ENCODE results near the gene BDH2. TPM values are rescaled to one million over a fixed set of nuclear protein-coding genes. Genes with fewer than 3 reads are reported as not detected.

The BDH2 gene
- total RNA-seq, 1 donor from 2014 or later: 72.7 TPM

- Mint-ChIP-seq H3K4me3 (peak overlapping the region; percentile 92), H3K36me3 (peaks cover 13% of the 10 kb centered on the region), H3K27ac (no peak overlapping the region), H3K4me1 (ENCODE audit: unreplicated experiment) (peaks cover 23% of the 10 kb centered on the region), H3K27me3 (no peaks in the 10 kb centered on the region), H3K9me3 (no peaks in the 10 kb centered on the region)
- no peak for DNase-seq (ENCODE audit: extremely low spot score, unreplicated experiment)
- no peak for TF ChIP-seq CTCF (conservative IDR thresholded peaks at IDR 0.05)
These were observed 2.5 kb downstream of the BDH2 start for GRCh38 chr4:103097112-103097511.

- Mint-ChIP-seq H3K4me3 (no peak overlapping the region), H3K4me1 (ENCODE audit: unreplicated experiment) (peaks cover 23% of the 10 kb centered on the region)
These were observed 4.6 kb downstream of the BDH2 start for GRCh38 chr4:103095080-103095479.

GRCh38 chr4:103092245-103092644 is 7.4 kb downstream of the BDH2 start:
- Mint-ChIP-seq H3K4me1 (ENCODE audit: unreplicated experiment) (peaks cover 8% of the 10 kb centered on the region), H3K36me3 (peaks cover 31% of the 10 kb centered on the region), H3K27ac (no peak overlapping the region), H3K27me3 (no peaks in the 10 kb centered on the region), H3K9me3 (no peaks in the 10 kb centered on the region), H3K4me3 (no peak overlapping the region)
- TF ChIP-seq CTCF (conservative IDR thresholded peaks at IDR 0.05): no peak
- no peak for DNase-seq (ENCODE audit: extremely low spot score, unreplicated experiment)

More at GRCh38 chr4:103095080-103095479, 4.6 kb downstream of the BDH2 start:
- DNase-seq (ENCODE audit: extremely low spot score, unreplicated experiment): no peak
- H3K27me3 Mint-ChIP-seq: no peaks in the 10 kb centered on the region
- no peak overlapping the region for H3K27ac Mint-ChIP-seq
- no peaks in the 10 kb centered on the region for H3K9me3 Mint-ChIP-seq
- H3K36me3 Mint-ChIP-seq: peaks cover 27% of the 10 kb centered on the region
- no peak for TF ChIP-seq CTCF (conservative IDR thresholded peaks at IDR 0.05)

- DNase-seq (ENCODE audit: extremely low spot score, unreplicated experiment): no peak
- Mint-ChIP-seq H3K36me3 (peaks cover 31% of the 10 kb centered on the region), H3K9me3 (no peaks in the 10 kb centered on the region)
These were observed 7.9 kb downstream of the BDH2 start for GRCh38 chr4:103091601-103092223.

GRCh38 chr4:103089481-103089880 is 10.2 kb downstream of the BDH2 start:
- H3K4me3 Mint-ChIP-seq: no peak overlapping the region
- no peak for TF ChIP-seq CTCF (conservative IDR thresholded peaks at IDR 0.05)
- no peaks in the 10 kb centered on the region for H3K9me3 Mint-ChIP-seq
- H3K4me1 Mint-ChIP-seq (ENCODE audit: unreplicated experiment): no peaks in the 10 kb centered on the region
- H3K36me3 Mint-ChIP-seq: peaks cover 33% of the 10 kb centered on the region
- no peak overlapping the region for H3K27ac Mint-ChIP-seq
- no peak for DNase-seq (ENCODE audit: extremely low spot score, unreplicated experiment)
- H3K27me3 Mint-ChIP-seq: no peaks in the 10 kb centered on the region

More at GRCh38 chr4:103091601-103092223, 7.9 kb downstream of the BDH2 start:
- Mint-ChIP-seq H3K4me1 (ENCODE audit: unreplicated experiment) (peaks cover 2% of the 10 kb centered on the region), H3K27me3 (no peaks in the 10 kb centered on the region), H3K27ac (no peak overlapping the region), H3K4me3 (no peak overlapping the region)
- peak; percentile 77 for TF ChIP-seq CTCF (conservative IDR thresholded peaks at IDR 0.05)
